ENCODE measurements around the gene CCDC141. TPM values are rescaled to one million over a fixed set of nuclear protein-coding genes. Genes with fewer than 3 reads are reported as not detected.

The CCDC141 gene
- polyA plus RNA-seq, 2 of the 4 experiments (the other 2 are of a cell fraction), result not detected

- no peak for TF ChIP-seq POLR2A (IDR thresholded peaks at IDR 0.05; ENCODE audit: low read length)
- TF ChIP-seq GATA3 (IDR thresholded peaks at IDR 0.05; ENCODE audit: borderline replicate concordance), result no peak
- no peak for TF ChIP-seq RARB (CRISPR knock-in tag; IDR thresholded peaks at IDR 0.05)
- Histone ChIP-seq H3K4me2 (no peak overlapping the region), H3K9me3 (no peaks in the 10 kb centered on the region), H3K4me1 (no peaks in the 10 kb centered on the region), H3K27ac (no peak overlapping the region), H3K4me3 (no peak overlapping the region)
- whole genome bisulfite sequencing (ENCODE audit: missing lambda C conversion rate), result 21% methylated on average over 3 of the region's 3 CpGs
- DNase-seq (ENCODE audit: low read depth in 1 of 2, low spot score in 1 of 2) (no peak), ATAC-seq (no peak), FAIRE-seq (no peak)
- ChIA-PET CTCF (no interaction called here), POLR2A (no interaction called here)
Measured at GRCh38 chr2:178933493-178933892, 116.4 kb downstream of the CCDC141 start.

DNA sequence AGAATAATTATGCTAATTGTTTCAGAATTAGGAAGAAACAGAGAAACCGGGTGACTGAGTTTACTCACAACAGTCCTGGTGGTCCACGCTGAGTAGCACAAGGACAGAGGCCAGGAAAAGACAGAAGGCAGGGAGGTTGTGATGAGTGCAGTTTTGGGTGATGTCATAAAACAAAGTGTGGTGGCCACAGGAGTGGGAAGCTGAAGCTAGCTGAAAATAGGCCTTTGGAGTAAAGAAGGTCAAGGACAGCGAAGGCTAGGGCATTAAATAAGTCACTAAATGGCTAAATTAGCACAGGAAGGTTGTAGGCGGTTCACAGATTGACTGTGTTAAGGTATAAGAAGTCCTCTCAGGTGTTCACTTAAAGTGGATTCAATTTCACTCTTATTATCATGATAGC, 121.9 kb downstream of the CCDC141 start:
- ATAC-seq, result no peak
- no peak overlapping the region for H3K4me2 ChIP-seq
- FAIRE-seq, result no peak
- DNase-seq (ENCODE audit: low read depth in 1 of 2, low spot score in 1 of 2), result no peak
- TF ChIP-seq JUN (IDR thresholded peaks at IDR 0.05) (no peak), MAX (IDR thresholded peaks at IDR 0.05) (no peak), RARB (CRISPR knock-in tag; IDR thresholded peaks at IDR 0.05) (no peak), RCOR1 (IDR thresholded peaks at IDR 0.05; ENCODE audit: low read depth, low read length) (no peak), FOSL2 (IDR thresholded peaks at IDR 0.05) (no peak), FOSL2 (CRISPR knock-in tag; IDR thresholded peaks at IDR 0.05) (no peak), ZC3H11A (IDR thresholded peaks at IDR 0.05) (no peak), POLR2A (IDR thresholded peaks at IDR 0.05; ENCODE audit: low read length) (no peak)
- TF ChIP-seq, protein P1, sequence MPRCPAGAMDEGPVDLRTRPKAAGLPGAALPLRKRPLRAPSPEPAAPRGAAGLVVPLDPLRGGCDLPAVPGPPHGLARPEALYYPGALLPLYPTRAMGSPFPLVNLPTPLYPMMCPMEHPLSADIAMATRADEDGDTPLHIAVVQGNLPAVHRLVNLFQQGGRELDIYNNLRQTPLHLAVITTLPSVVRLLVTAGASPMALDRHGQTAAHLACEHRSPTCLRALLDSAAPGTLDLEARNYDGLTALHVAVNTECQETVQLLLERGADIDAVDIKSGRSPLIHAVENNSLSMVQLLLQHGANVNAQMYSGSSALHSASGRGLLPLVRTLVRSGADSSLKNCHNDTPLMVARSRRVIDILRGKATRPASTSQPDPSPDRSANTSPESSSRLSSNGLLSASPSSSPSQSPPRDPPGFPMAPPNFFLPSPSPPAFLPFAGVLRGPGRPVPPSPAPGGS (IDR thresholded peaks at IDR 0.05), result no peak
- CTCF ChIA-PET, result interaction anchor here (1.4 kb wide), 1 partner anchor 13 kb away, joined by 3 read pairs; no protein-coding TSS in a partner anchor
- H3K9me3 ChIP-seq, result no peaks in the 10 kb centered on the region
- H3K4me1 ChIP-seq, result no peaks in the 10 kb centered on the region
- WGBS (ENCODE audit: missing lambda C conversion rate), result 46% methylated on average over 4 of the region's 4 CpGs
- H3K27ac ChIP-seq, result no peak overlapping the region
- POLR2A ChIA-PET, result no interaction called here
- H3K4me3 ChIP-seq, result no peak overlapping the region

GRCh38 chr2:178927173-178927572, 122.8 kb downstream of the CCDC141 start:
- CTCF ChIA-PET, result interaction anchor here (0.8 to 1.4 kb wide), 2 partner anchors 12 to 133 kb away, joined by 3 read pairs; no protein-coding TSS in a partner anchor
- H3K4me3 ChIP-seq, result no peak overlapping the region
- POLR2A ChIA-PET, result no interaction called here
- no peaks in the 10 kb centered on the region for H3K4me1 ChIP-seq
- no peaks in the 10 kb centered on the region for H3K9me3 ChIP-seq
- TF ChIP-seq, protein P2, sequence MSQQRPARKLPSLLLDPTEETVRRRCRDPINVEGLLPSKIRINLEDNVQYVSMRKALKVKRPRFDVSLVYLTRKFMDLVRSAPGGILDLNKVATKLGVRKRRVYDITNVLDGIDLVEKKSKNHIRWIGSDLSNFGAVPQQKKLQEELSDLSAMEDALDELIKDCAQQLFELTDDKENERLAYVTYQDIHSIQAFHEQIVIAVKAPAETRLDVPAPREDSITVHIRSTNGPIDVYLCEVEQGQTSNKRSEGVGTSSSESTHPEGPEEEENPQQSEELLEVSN (IDR thresholded peaks at IDR 0.05; ENCODE audit: borderline replicate concordance, low read depth), result no peak
- no peak for TF ChIP-seq NR3C1 (IDR thresholded peaks at IDR 0.05)
- ATAC-seq, result no peak
- 16% methylated on average over 7 of the region's 7 CpGs for WGBS (ENCODE audit: missing lambda C conversion rate)
- FAIRE-seq, result no peak
- H3K27ac ChIP-seq, result no peak overlapping the region
- DNase-seq (ENCODE audit: low read depth in 1 of 2, low spot score in 1 of 2), result no peak
- no peak overlapping the region for H3K4me2 ChIP-seq

DNA sequence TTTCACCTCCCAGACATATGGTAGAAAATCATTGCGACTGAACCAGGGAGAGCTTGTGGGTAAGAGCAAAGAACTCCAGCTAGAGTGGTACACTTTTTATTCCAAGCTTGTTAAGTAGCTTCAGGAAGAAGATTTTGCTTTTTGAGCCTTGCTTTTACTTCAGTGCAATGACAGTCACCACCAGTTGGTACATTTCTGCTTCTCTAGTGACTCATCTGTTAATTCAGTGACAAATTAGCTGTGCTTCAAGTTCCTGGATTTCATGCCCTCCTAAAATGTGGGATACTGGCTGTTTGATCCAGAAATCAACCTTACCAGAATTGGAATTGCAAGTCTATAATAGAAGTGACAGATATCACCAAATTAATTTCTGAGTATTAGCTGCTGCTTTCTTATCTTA, 125.1 kb downstream of the CCDC141 start:
- CTCF ChIA-PET, result interaction anchor here (0.8 kb wide), 1 partner anchor 163 kb away, joined by 3 read pairs; no protein-coding TSS in a partner anchor
- ATAC-seq, result no peak

More for the DNA sequence above, 125.1 kb downstream of the CCDC141 start:
- H3K4me2 ChIP-seq, result no peak overlapping the region
- no peaks in the 10 kb centered on the region for H3K9me3 ChIP-seq
- DNase-seq (ENCODE audit: low read depth in 1 of 2, low spot score in 1 of 2) (no peak), FAIRE-seq (no peak)
- H3K4me1 ChIP-seq, result no peaks in the 10 kb centered on the region
- no peak for TF ChIP-seq MYC (IDR thresholded peaks at IDR 0.05; ENCODE audit: borderline replicate concordance, low read length)
- TF ChIP-seq FOXS1 (CRISPR knock-in tag; IDR thresholded peaks at IDR 0.05), result no peak
- no peak for TF ChIP-seq FOSL2 (IDR thresholded peaks at IDR 0.05)
- no peak for TF ChIP-seq FOSL2 (CRISPR knock-in tag; IDR thresholded peaks at IDR 0.05)
- TF ChIP-seq REST (IDR thresholded peaks at IDR 0.05), result no peak
- TF ChIP-seq ATOH8 (CRISPR knock-in tag; IDR thresholded peaks at IDR 0.05; ENCODE audit: low read depth), result no peak
- no peak for TF ChIP-seq HOXB5 (CRISPR knock-in tag; IDR thresholded peaks at IDR 0.05)
- TF ChIP-seq TP53 (CRISPR knock-in tag; IDR thresholded peaks at IDR 0.05), result no peak
- TF ChIP-seq HDAC2 (IDR thresholded peaks at IDR 0.05), result no peak
- no peak for TF ChIP-seq ZFP36 (IDR thresholded peaks at IDR 0.05; ENCODE audit: borderline replicate concordance, partially characterized antibody)
- TF ChIP-seq ZC3H11A (IDR thresholded peaks at IDR 0.05), result no peak
- TF ChIP-seq MAX (IDR thresholded peaks at IDR 0.05), result no peak
- TF ChIP-seq CEBPB (IDR thresholded peaks at IDR 0.05), result no peak
- TF ChIP-seq TFCP2L1 (CRISPR knock-in tag; IDR thresholded peaks at IDR 0.05), result no peak
- TF ChIP-seq RCOR1 (IDR thresholded peaks at IDR 0.05; ENCODE audit: low read depth, low read length), result no peak
- no peak for TF ChIP-seq HOXA7 (CRISPR knock-in tag; IDR thresholded peaks at IDR 0.05)
- 52% methylated on average over 1 of the region's 1 CpG for WGBS (ENCODE audit: missing lambda C conversion rate)
- H3K27ac ChIP-seq, result no peak overlapping the region
- POLR2A ChIA-PET, result no interaction called here
- no peak overlapping the region for H3K4me3 ChIP-seq

Measured in A549 (cell line).